HepG2 (cell line): Measurements from ENCODE around the gene CMTM2. TPM values are rescaled to one million over a fixed set of nuclear protein-coding genes. Genes with fewer than 3 reads are reported as not detected.

Experiments used
- ATRX ChIP-seq: sonication (generic); formaldehyde crosslinking; IDR thresholded peaks from 2 replicates; pipeline ENCODE4 v1.4.0; 2020; ENCODE audit warnings: missing genetic modification reagents, borderline replicate concordance
- CREM ChIP-seq, 2 experiments: sonication (generic) in 1 of 2; formaldehyde crosslinking in 1 of 2; IDR thresholded peaks; 2 replicates each; pipeline versions ENCODE4 v1.4.0 to v1.6.1; 2016 to 2020; ENCODE audit warnings: antibody characterized with exemption in 1 of 2, mild to moderate bottlenecking in 1 of 2, missing genetic modification reagents in 1 of 2
- EED ChIP-seq: sonication (generic); formaldehyde crosslinking; IDR thresholded peaks from 2 replicates; pipeline ENCODE4 v1.5.0; 2020; ENCODE audit warnings: mild to moderate bottlenecking, missing genetic modification reagents
- FOXA3 ChIP-seq: IDR thresholded peaks from 2 replicates; pipeline ENCODE4 v1.6.1; 2016; ENCODE audit warnings: missing genetic modification reagents, missing compliant biosample characterization
- MED8 ChIP-seq: sonication (generic); formaldehyde crosslinking; IDR thresholded peaks from 2 replicates; pipeline ENCODE4 v1.8.1; 2023; ENCODE audit warnings: mild to moderate bottlenecking, missing genetic modification reagents; ENCODE audit not compliant: insufficient replicate concordance
- NCOA5 ChIP-seq: sonication (generic); formaldehyde crosslinking; IDR thresholded peaks from 2 replicates; pipeline ENCODE4 v1.4.0; 2020; ENCODE audit warnings: missing genetic modification reagents
- RCOR2 ChIP-seq: IDR thresholded peaks from 2 replicates; pipeline ENCODE4 v1.6.1; 2016; ENCODE audit warnings: missing biosample characterization, missing genetic modification reagents
- REXO4 ChIP-seq: sonication (generic); formaldehyde crosslinking; IDR thresholded peaks from 2 replicates; pipeline ENCODE4 v1.8.0; 2022; ENCODE audit warnings: missing genetic modification reagents, mild to moderate bottlenecking, borderline replicate concordance
- RFX5 ChIP-seq: IDR thresholded peaks from 2 replicates; pipeline ENCODE4 v1.6.1; 2011; ENCODE audit warnings: low read depth, low read length, improper control_type of control experiment
- SAP130 ChIP-seq: IDR thresholded peaks from 2 replicates; pipeline ENCODE4 v1.6.1; 2016; ENCODE audit warnings: low read depth
- SIX4 ChIP-seq: sonication (generic); formaldehyde crosslinking; IDR thresholded peaks from 2 replicates; pipeline ENCODE4 v1.4.0; 2020; ENCODE audit warnings: missing genetic modification reagents
- SSRP1 ChIP-seq: IDR thresholded peaks from 2 replicates; pipeline ENCODE4 v1.6.1; 2016; ENCODE audit warnings: control low read depth
- ZBTB20 ChIP-seq: sonication (generic); formaldehyde crosslinking; IDR thresholded peaks from 2 replicates; pipeline ENCODE4 v1.8.1; 2023; ENCODE audit warnings: missing genetic modification reagents, low read depth, mild to moderate bottlenecking, borderline replicate concordance
- ZBTB21 ChIP-seq: sonication (generic); formaldehyde crosslinking; IDR thresholded peaks from 2 replicates; pipeline ENCODE4 v1.4.0; 2020; ENCODE audit warnings: missing genetic modification reagents
- ZBTB42 ChIP-seq: sonication (generic); formaldehyde crosslinking; IDR thresholded peaks from 2 replicates; pipeline ENCODE4 v1.5.0; 2020; ENCODE audit warnings: mild to moderate bottlenecking, missing genetic modification reagents
- ZNF121 ChIP-seq: sonication (generic); formaldehyde crosslinking; IDR thresholded peaks from 2 replicates; pipeline ENCODE4 v1.5.0; 2020; ENCODE audit warnings: mild to moderate bottlenecking, missing genetic modification reagents
- ZNF282 ChIP-seq: fragments of 450-650 bp; IDR thresholded peaks from 2 replicates; pipeline ENCODE4 v1.6.1; 2018; ENCODE audit not compliant: partially characterized antibody
- ZNF451 ChIP-seq: sonication (generic); formaldehyde crosslinking; IDR thresholded peaks from 2 replicates; pipeline ENCODE4 v1.5.0; 2020; ENCODE audit warnings: mild to moderate bottlenecking, missing genetic modification reagents
- ZNF572 ChIP-seq: sonication (generic); formaldehyde crosslinking; IDR thresholded peaks from 2 replicates; pipeline ENCODE4 v1.5.1; 2020; ENCODE audit warnings: mild to moderate bottlenecking, missing genetic modification reagents
- ZSCAN29 ChIP-seq: sonication (generic); formaldehyde crosslinking; conservative IDR thresholded peaks from 2 replicates; pipeline ENCODE4 v1.4.0; 2020; ENCODE audit warnings: mild to moderate bottlenecking, missing genetic modification reagents
- polyA plus RNA-seq, 8 experiments: library from polyadenylated mRNA; depleted of rRNA in 3 of 8; stranded (reverse) in 7 of 8; unstranded in 1 of 8; fragments of >200 nt; fragmentation: Illumina TruSeq in 4 of 8; extraction: Trizol in 4 of 8; gene quantifications; 2 replicates each; pipeline versions ENCODE4 v1.2.1 to v1.2.3, GENCODE V29; 2011 to 2016; ENCODE audit warnings: low read depth in 4 of 8, missing spikeins in 1 of 8, mixed read lengths in 1 of 8; ENCODE audit not compliant: insufficient read depth in 1 of 8
- total RNA-seq, 5 experiments: library from RNA; depleted of rRNA; stranded (reverse); fragments of >200 nt; fragmentation: Illumina TruSeq; extraction: Trizol; gene quantifications; 2 replicates each; pipeline ENCODE4 v1.2.3, GENCODE V29; 2016; ENCODE audit warnings: low read depth in 1 of 5
- TF ChIP-seq, protein P1 (sequence below): sonication (generic); formaldehyde crosslinking; conservative IDR thresholded peaks from 2 replicates; pipeline ENCODE4 v1.8.0; 2022; ENCODE audit warnings: low read depth, missing genetic modification reagents
- TF ChIP-seq, protein P2 (sequence below): sonication (generic); formaldehyde crosslinking; IDR thresholded peaks from 2 replicates; pipeline ENCODE4 v1.4.0; 2020; ENCODE audit warnings: missing genetic modification reagents; ENCODE audit errors: not compliant biosample characterization
- TF ChIP-seq, protein P3 (sequence below): sonication (generic); formaldehyde crosslinking; conservative IDR thresholded peaks from 2 replicates; pipeline ENCODE4 v1.8.0; 2022; ENCODE audit warnings: missing genetic modification reagents
- TF ChIP-seq, protein P4 (sequence below): sonication (generic); formaldehyde crosslinking; IDR thresholded peaks from 2 replicates; pipeline ENCODE4 v1.8.0; 2022; ENCODE audit warnings: missing genetic modification reagents, mild to moderate bottlenecking, borderline replicate concordance
- TF ChIP-seq, protein P5 (sequence below): IDR thresholded peaks from 2 replicates; pipeline ENCODE4 v1.6.1; 2016; ENCODE audit warnings: low read depth, borderline replicate concordance

CMTM2 gene
- total and polyA plus RNA-seq, 2 of the 13 experiments (the other 11 are each of a cell fraction or from before 2014, with no cell fraction given) = not detected

DNA sequence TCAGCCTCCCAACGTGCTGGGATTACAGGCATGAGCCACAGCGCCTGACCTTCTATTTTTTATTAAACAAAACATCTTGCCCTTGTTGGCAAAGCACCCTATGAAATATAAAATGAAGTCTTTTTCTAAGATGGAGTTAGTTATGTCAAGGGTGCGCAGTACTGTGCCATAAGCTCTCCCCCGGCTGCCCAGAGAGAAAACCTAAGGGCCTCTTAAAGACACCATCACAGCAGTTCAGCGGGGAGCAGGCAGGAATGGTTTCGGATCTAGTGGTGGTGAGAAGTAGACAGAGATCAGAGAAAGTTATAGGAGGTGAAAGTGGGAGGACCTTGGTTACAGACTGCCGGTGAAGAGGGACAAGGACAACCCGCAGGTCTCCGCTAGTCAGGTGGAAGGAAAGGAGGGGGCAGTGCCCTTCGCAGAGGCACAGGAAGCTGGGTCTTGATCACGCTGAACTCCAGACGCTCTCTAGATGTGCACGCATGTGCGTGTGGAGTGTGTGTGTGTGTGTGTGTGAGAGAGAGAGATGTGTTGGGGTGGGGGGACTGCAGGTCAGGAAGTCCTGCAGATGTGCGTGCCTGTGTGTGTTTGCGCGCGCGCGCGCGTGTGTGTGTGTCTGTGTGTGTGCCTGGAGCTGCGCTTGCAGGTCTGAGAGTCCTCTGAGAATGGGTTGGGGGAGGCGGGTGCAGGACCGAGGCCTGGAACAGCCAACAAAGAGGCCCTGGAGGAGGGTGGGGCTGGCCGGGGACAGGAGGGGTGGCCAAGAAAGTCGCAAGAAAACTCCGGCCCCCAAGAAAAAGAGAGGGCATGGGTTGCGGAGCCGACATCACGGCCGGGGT lies 24.5 kb downstream of the CMTM2 start (continued):
- TF ChIP-seq, protein P1, sequence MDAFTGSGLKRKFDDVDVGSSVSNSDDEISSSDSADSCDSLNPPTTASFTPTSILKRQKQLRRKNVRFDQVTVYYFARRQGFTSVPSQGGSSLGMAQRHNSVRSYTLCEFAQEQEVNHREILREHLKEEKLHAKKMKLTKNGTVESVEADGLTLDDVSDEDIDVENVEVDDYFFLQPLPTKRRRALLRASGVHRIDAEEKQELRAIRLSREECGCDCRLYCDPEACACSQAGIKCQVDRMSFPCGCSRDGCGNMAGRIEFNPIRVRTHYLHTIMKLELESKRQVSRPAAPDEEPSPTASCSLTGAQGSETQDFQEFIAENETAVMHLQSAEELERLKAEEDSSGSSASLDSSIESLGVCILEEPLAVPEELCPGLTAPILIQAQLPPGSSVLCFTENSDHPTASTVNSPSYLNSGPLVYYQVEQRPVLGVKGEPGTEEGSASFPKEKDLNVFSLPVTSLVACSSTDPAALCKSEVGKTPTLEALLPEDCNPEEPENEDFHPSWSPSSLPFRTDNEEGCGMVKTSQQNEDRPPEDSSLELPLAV (CRISPR knock-in tag) = no peak
- TF ChIP-seq ZSCAN29 (no peak), SAP130 (CRISPR knock-in tag) (peak; percentile 90), CREM (IDR thresholded peaks at IDR 0.05) (no peak), CREM (CRISPR knock-in tag; IDR thresholded peaks at IDR 0.05) (no peak), SSRP1 (no peak; the same call in 1 of the 2 replicates), ZNF572 (CRISPR knock-in tag) (no peak), MED8 (CRISPR knock-in tag) (no peak), SIX4 (CRISPR knock-in tag) (no peak), RCOR2 (CRISPR knock-in tag) (no peak), EED (CRISPR knock-in tag) (no peak), ZNF282 (peak; percentile 26), NCOA5 (CRISPR knock-in tag) (no peak), ATRX (CRISPR knock-in tag) (no peak), ZBTB42 (0 out of 2 replicates have a peak, but pooled peaks have one; percentile 39), ZNF451 (CRISPR knock-in tag) (0 out of 2 replicates have a peak, but pooled peaks have one; percentile 2), RFX5 (no peak), ZBTB20 (no peak), FOXA3 (CRISPR knock-in tag) (no peak), ZNF121 (no peak), REXO4 (CRISPR knock-in tag) (no peak), ZBTB21 (CRISPR knock-in tag) (no peak)
- TF ChIP-seq, protein P2, sequence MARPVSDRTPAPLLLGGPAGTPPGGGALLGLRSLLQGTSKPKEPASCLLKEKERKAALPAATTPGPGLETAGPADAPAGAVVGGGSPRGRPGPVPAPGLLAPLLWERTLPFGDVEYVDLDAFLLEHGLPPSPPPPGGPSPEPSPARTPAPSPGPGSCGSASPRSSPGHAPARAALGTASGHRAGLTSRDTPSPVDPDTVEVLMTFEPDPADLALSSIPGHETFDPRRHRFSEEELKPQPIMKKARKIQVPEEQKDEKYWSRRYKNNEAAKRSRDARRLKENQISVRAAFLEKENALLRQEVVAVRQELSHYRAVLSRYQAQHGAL (CRISPR knock-in tag) = no peak
- TF ChIP-seq, protein P3, sequence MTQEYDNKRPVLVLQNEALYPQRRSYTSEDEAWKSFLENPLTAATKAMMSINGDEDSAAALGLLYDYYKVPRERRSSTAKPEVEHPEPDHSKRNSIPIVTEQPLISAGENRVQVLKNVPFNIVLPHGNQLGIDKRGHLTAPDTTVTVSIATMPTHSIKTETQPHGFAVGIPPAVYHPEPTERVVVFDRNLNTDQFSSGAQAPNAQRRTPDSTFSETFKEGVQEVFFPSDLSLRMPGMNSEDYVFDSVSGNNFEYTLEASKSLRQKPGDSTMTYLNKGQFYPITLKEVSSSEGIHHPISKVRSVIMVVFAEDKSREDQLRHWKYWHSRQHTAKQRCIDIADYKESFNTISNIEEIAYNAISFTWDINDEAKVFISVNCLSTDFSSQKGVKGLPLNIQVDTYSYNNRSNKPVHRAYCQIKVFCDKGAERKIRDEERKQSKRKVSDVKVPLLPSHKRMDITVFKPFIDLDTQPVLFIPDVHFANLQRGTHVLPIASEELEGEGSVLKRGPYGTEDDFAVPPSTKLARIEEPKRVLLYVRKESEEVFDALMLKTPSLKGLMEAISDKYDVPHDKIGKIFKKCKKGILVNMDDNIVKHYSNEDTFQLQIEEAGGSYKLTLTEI (CRISPR knock-in tag) = no peak
- TF ChIP-seq, protein P4, sequence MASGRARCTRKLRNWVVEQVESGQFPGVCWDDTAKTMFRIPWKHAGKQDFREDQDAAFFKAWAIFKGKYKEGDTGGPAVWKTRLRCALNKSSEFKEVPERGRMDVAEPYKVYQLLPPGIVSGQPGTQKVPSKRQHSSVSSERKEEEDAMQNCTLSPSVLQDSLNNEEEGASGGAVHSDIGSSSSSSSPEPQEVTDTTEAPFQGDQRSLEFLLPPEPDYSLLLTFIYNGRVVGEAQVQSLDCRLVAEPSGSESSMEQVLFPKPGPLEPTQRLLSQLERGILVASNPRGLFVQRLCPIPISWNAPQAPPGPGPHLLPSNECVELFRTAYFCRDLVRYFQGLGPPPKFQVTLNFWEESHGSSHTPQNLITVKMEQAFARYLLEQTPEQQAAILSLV (CRISPR knock-in tag) = no peak; the same call in 1 of the 2 replicates
- TF ChIP-seq, protein P5, sequence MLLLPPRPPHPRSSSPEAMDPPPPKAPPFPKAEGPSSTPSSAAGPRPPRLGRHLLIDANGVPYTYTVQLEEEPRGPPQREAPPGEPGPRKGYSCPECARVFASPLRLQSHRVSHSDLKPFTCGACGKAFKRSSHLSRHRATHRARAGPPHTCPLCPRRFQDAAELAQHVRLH (CRISPR knock-in tag) = peak; percentile 79; the same call in 1 of the 2 replicates
